T47D (cell line): ENCODE results near the gene SUPT6H.

Experiments
- DNase-seq, 2 experiments: peaks; one replicate each; pipeline versions ENCODE4 v3.0.0 to v3.0.0-alpha.2; 2011 to 2012; ENCODE audit warnings: low read depth in 1 of 2, low spot score in 1 of 2
- JUND ChIP-seq: IDR thresholded peaks from 2 replicates; pipeline ENCODE4 v1.6.1; 2012; ENCODE audit warnings: low read depth
- in situ Hi-C: cut with HindIII; loops from 2 replicates; pipeline ENCODE4 v1.10.0; 2016; ENCODE audit warnings: low sequenced_read_pairs, low pct_unique_long_range_greater_than_20kb

Gene SUPT6H

GRCh38 chr17:28710861-28711722 is 49.1 kb downstream of the SUPT6H start:
- no peak for TF ChIP-seq JUND
- in situ Hi-C loops = no loop called here
- peak; percentile 94 to 97 for DNase-seq

- in situ Hi-C loops = no loop called here
- no peak for TF ChIP-seq JUND
- DNase-seq = no peak
These were observed 49.7 kb downstream of the SUPT6H start, which contains the start of gene PROCA1 for GRCh38 chr17:28711723-28712031. Gene PROCA1, minus strand, starts transcription at chr17:28711888. Its CDS starts 228 bp downstream, at chr17:28711660.

DNA sequence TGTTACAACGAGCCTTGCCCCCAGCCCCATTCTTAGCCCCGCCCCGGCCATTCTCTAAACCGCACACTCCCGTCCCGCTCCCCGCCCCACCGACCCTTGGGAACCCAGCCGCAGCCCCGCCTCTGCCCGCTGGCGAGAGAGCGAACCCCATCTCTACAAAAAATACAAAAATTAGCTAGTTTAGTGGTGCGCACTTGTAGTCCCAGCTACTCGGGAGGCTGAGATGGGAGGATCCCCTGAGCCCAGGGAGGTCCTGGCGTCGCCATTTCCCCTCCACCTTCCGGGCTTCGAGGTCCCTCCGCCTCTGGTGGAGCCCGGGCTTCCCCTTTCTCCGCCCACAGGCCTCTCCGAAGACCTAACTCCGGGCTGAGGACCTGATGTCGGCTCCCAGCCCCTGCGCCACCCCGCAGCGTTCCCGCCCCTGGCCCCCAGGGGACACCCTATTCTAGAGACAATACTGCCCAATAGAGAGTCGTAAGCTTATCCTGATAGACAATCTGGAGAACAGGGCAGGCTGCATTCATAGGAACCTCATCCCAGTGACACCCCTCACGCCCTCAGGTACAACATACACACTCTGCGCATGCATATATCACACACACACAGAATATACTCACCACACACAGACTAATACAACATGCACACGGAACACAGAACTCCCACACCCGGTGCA is 50.2 kb downstream of the SUPT6H start:
- DNase-seq = no peak

DNA sequence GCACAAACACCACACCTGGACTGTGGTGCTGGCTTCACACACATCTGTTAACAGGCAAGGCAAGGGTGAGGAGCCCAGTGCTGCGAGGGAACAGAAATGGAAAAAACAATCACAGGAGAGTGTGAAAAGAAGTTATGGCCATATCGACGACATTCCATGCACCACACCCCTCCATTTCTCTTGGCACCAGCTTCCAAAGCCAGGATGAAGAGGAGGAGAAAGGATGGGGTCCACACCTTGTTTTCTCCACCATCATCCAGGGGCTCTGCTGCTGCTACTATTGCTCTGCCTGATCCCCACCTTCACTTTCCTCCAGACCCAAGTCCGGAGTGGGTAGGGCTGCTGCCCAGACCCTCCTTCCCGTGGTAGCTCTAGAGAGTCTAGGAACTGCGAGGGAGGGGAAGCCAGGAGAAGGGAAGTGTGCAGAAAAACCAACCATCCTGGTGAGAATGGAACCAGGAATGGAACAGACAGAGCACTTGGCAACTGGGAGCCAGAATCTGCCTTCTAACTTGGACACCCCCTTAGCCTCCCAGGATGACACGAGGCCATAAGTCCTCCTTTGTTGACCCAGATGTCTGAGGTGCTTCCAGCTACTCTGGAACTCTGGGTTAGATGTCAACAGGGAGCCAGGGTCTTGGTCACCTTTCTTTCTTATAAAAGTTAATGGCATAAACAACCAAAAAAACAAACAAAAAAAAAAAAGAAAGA is 50.9 kb downstream of the SUPT6H start:
- no peak for DNase-seq
- no peak for TF ChIP-seq JUND
- in situ Hi-C loops = no loop called here

More for the DNA sequence above, 50.2 kb downstream of the SUPT6H start:
- no peak for TF ChIP-seq JUND
- in situ Hi-C loops = no loop called here

GRCh38 chr17:28714281-28714680 is 52.3 kb downstream of the SUPT6H start:
- in situ Hi-C loops = no loop called here
- no peak for DNase-seq
- TF ChIP-seq JUND = no peak

DNA sequence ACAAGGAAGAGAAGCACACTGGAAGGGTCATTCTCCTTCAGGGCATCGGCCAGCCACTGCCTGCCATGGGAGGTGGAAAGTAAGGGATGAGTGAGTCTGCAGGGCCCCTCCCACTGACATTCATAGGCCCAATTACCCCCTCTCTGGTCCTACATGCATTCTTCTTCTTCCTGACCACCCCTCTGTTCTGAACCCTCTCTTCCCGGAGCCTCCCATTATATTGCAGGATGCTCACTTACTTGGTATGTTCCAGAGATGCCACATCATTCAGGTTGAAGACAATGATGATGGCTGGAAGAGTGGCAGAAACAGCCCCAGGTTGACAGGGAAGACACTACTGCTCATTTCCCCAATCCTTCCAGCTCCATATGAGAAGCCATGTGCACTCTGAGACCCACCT is 53.2 kb downstream of the SUPT6H start:
- DNase-seq = no peak
- in situ Hi-C loops = no loop called here
- TF ChIP-seq JUND = no peak

GRCh38 chr17:28716740-28717577 is 55.0 kb downstream of the SUPT6H start:
- in situ Hi-C loops = no loop called here
- no peak for TF ChIP-seq JUND
- DNase-seq = no peak

- TF ChIP-seq JUND = no peak
- DNase-seq = peak in 1 of 2 experiments; percentile 83
- in situ Hi-C loops = no loop called here
These were observed 55.8 kb downstream of the SUPT6H start, which contains the start of gene RAB34 for GRCh38 chr17:28717578-28718332. Gene RAB34, minus strand, starts transcription at chr17:28717868. Its CDS starts 602 bp downstream, at chr17:28717266.

DNA sequence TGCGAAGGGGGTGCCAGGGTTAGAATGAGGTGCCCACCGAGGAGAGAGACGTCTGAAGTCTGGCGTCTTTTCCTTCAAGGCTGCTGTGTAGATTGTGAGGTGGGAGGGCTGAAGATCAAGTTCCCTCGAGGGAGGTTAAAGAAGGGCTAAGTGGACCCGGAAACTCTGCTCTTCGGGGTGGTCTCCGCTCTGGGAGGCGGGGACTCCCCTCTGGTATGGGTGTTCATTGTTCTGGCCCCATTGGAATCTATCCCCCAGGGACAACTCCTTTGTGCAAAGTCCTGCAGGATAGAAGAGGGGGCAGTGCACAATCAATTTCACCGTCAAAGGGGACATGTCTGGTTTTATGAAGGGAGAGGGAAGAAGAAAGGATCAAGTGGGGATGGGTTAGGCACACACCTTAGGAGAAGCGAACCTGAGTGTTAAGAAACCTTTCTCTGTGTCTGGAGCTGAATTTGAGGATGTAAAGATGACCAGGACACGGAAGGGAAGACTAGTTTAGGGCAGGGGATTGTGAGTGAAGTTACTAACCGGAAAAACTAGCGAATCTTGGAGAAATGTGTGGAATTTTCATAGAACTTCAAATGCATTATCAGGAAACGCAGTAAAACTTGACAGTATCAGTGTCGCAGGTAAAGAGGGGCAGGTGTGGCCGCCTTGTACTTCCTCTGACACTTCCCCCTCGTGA is 56.5 kb downstream of the SUPT6H start:
- DNase-seq = no peak
- TF ChIP-seq JUND = no peak
- in situ Hi-C loops = no loop called here

DNA sequence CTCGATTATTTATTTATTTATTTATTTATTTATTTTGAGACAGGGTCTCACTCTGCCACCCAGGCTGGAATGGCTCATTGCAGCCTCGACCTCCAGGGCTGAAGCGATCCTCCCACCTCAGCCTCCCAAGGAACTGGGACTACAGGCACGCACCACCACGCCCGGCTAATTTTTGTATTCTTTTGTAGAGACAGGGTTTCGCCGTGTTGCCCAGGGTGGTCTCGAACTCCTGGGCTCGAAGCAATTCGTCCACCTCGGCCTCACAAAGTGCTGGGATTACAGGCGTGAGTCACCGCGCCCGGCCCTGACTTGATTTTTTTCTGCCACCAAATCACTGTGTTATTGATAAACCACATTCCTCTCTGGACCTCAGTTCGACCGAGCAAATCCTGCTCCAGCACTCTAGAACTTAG is 57.0 kb downstream of the SUPT6H start:
- no peak for DNase-seq
- TF ChIP-seq JUND = no peak
- in situ Hi-C loops = no loop called here
